ENCODE results near the gene CHD9. TPM values are rescaled to one million over a fixed set of nuclear protein-coding genes. Genes with fewer than 3 reads are reported as not detected.
"Not testable (repeated sequence)": the region's sequence is repeated elsewhere in the genome, so short reads cannot be mapped to it uniquely, and the experiment has no call there.

Gene CHD9
- total RNA-seq, 2 donors from 2014 or later = 10.8 to 15.9 TPM

DNA sequence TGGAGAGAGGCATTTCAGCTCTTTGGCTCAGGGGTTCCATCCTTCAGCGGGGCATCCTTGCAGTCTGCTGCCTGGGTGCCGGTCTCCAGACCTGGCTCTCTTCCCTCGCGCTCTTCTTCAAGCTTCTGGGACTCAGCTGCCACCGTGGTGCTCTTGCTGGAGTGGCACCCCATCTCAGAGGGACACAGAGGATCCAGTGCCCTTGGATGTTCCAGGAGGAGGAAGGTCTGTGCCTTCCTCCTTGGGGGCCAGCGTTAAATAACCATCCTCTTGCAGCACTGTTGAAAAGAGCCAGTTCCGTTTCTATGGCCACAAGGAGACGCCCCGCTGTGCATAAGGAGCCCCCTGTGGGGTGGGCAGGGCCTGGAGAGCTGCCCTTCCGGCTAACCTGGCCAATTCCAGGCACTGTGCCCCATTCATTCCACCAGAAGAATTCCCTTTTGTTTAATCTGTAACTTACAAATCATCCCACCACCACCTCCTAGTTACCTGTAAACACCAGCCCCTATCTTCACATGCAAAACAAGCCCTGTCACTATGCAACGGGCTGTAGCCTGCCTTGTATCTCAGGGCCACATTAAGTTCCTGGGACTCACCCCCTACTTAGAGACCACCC is 10.7 kb upstream of the CHD9 start:
- H3K27ac Mint-ChIP-seq = no peak overlapping the region
- DNase-seq (ENCODE audit: low spot score in 2 of 2) (no peak), ATAC-seq (no peak)
- H3K36me3 Mint-ChIP-seq = no peaks in the 10 kb centered on the region
- H3K9me3 Mint-ChIP-seq = peaks cover 0 to 3% of the 10 kb centered on the region in 2 donors

- DNase-seq (ENCODE audit: low spot score in 2 of 2) (no peak), ATAC-seq (no peak)
- Mint-ChIP-seq H3K36me3 (no peaks in the 10 kb centered on the region), H3K27ac (no peak overlapping the region), H3K9me3 (peaks cover 0 to 3% of the 10 kb centered on the region in 2 donors)
Measured at GRCh38 chr16:53045341-53046220, 9.2 kb upstream of the CHD9 start.

GRCh38 chr16:53047515-53047914 is 7.3 kb upstream of the CHD9 start:
- H3K9me3 Mint-ChIP-seq; H3K36me3 Mint-ChIP-seq; H3K27ac Mint-ChIP-seq; ATAC-seq; DNase-seq (ENCODE audit: low spot score in 2 of 2): not testable (repeated sequence)

DNA sequence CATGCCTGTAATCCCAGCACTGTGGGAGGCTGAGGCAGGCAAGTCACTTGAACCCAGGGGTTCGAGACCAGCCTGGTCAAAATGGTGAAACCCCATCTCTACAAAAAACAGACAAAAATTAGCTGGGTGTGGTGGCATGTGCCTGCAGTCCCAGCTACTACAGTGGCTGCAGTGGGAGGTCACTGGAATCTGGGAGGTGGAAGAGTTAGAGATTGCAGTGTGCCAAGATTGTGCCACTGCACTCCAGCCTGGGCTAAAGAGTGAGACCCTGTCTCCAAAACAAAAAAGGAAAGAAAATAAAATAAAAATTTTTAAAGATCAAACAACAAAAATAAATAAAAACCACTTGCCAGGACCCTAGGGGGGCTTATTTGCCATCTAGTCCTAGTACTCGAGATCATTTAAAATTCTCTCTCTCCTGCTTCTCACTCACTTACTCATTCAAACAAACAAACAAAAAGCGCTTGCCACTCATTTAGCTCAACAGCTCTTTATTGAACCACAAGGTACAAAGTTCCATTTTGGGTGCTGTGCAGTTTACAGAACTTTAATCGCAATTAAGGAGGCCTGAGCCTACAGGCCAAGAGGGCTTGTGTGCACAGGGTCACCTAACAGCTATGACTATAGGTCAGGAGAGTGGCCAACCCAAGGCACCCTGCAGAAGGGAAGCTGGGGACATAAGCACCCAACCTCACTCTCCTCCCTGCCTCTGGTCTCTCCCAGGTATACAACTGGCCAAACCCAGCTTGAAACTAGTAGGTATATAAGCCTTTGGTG is 6.5 kb upstream of the CHD9 start:
- no peaks in the 10 kb centered on the region for H3K36me3 Mint-ChIP-seq
- ATAC-seq (no peak), DNase-seq (ENCODE audit: low spot score in 2 of 2) (no peak)
- H3K27ac Mint-ChIP-seq = no peak overlapping the region
- H3K9me3 Mint-ChIP-seq = no peaks in the 10 kb centered on the region

GRCh38 chr16:53051255-53051654 is 3.5 kb upstream of the CHD9 start:
- not testable (repeated sequence) for H3K9me3 Mint-ChIP-seq; H3K36me3 Mint-ChIP-seq; ATAC-seq; DNase-seq (ENCODE audit: low spot score in 2 of 2)
- peak overlapping the region in 1 of 2 donors; percentile 84 for H3K27ac Mint-ChIP-seq

DNA sequence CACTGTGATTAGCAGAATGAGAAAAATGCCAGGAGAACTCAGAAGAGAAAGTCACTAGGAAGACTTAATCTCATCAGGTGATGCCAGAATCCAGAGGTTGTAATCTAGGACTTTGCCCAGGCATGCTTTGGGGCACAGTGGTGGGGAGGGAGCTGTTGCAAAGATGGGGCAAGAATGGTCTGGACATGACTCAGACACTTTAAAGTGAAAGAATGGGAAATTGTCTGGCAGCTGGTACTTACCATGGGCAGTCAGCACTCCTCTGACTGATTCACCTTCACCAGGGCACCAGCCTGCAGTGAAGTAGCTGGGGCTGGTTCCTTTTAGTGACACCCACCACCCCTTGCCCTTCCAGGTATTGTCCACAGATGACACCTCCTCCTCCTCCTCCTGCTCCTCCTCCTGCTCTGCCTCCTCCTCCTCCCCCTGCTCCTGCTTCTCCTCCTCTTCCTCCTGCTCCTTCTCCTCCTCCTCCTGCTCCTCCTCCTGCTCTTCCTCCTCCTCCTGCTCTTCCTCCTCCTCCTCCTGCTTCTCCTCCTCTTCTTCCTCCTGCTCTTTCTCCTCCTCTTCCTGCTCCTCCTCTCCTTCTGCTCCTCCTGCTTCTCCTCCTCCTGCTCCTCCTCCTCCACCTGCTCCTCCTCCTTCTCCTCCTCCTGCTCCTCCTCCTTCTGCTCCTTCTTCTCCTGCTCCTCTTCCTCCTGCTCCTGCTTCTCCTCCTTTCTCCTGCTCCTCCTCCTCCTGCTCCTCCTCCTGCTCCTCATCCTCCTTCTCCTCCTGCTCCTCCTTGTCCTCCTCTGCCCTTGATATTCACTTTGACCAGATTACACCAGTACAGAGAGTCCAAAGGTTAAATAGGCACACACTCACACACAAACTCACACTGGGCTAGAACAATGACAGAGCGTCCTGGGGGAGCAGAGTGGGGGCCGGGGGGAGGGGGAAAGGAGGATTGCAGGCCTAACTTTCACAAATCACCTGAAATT is 2.0 kb upstream of the CHD9 start, which contains the start of gene CHD9NB:
Gene CHD9NB (minus strand): TSS at position 379 of the 983 bp plus-strand sequence. CDS start 8,739 bp downstream, outside the sequence.
- H3K36me3 Mint-ChIP-seq = no peaks in the 10 kb centered on the region
- peak within 1 kb of the TSS in 1 of 2 donors; percentile 84 for H3K27ac Mint-ChIP-seq
- peak in 1 of 2 donors; percentile 77 for ATAC-seq
- H3K9me3 Mint-ChIP-seq = no peaks in the 10 kb centered on the region
- DNase-seq (ENCODE audit: low spot score in 2 of 2) = peak in 1 of 2 donors; percentile 57

GRCh38 chr16:53053967-53054669 is 673 bp upstream of the CHD9 start:
- DNase-seq (ENCODE audit: low spot score in 2 of 2) = peak in 1 of 2 donors; percentile 36
- ATAC-seq = peak; percentile 21 to 55
- H3K27ac Mint-ChIP-seq = peak overlapping the region; percentile 47 to 68
- H3K36me3 Mint-ChIP-seq = no peaks in the 10 kb centered on the region
- H3K9me3 Mint-ChIP-seq = no peaks in the 10 kb centered on the region

DNA sequence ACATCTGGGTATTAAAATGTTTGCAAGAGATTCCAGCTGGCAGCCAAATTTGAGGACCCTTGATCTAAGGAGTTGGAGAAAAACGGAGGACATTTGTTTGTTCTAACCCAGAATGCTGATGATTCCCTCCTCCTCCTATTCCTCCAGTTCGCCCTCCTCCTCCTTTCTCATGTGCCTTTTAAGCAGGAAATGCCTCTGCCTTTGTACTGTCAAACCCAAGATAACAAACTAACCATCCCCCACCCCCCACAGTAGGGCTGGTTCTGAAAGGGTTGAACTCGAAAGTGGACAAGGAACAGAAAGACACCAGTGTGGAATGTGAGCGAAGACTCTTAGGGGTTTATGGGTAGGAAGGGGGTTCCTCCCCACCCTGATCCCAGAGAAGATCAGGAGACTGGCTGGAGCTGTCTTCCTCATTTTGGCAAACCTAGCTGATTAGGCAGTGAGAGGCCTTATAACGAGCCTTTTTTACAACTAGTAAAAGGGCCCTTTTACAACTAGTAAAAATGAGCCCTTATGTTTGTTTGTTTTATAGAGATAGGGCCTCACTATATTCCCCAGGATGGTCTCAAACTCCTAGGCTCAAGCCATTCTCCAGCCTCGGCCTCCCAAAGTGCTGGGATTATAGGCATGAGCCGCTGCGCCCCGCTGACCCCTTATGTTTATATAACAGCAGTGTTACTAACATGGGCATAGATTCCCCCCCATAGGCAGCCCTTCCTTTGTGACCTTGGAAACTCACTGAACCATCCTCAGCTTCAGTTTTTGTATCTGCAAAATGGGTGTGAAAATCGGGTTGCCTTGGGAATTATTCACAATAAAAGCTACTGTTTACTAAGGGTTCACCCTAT is 975 bp downstream of the CHD9 start:
- H3K9me3 Mint-ChIP-seq = no peaks in the 10 kb centered on the region
- H3K27ac Mint-ChIP-seq = peak overlapping the region; percentile 47 to 82
- ATAC-seq (no peak), DNase-seq (ENCODE audit: low spot score in 2 of 2) (no peak)
- H3K36me3 Mint-ChIP-seq = no peaks in the 10 kb centered on the region

DNA sequence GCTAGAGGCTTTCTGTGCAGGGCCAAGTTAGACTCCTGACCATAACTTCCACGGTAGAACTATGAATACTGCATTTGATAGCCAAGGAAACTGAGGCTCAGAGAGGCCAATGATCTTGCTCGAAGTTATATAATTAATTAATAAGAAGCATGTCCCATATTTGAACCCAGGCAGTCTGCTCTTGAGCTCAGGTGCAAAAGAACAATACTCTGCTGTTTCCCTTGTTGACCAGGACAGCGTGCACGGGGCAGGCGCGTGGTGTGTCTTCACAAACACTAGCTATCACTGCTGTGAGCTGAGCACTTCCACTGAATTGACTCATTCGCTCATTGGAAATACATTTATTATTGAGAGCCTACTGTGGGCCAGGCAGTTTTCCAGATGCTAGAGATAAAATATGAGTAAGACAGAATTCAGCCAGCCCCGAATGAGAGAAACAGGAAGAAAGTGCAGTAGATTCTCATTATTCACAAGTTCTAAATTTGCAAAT is 1.6 kb downstream of the CHD9 start:
- Mint-ChIP-seq H3K27ac (no peak overlapping the region), H3K36me3 (no peaks in the 10 kb centered on the region), H3K9me3 (no peaks in the 10 kb centered on the region)
- DNase-seq (ENCODE audit: low spot score in 2 of 2) (no peak), ATAC-seq (no peak)

GRCh38 chr16:53057658-53058057 is 2.9 kb downstream of the CHD9 start:
- Mint-ChIP-seq H3K36me3 (no peaks in the 10 kb centered on the region), H3K9me3 (no peaks in the 10 kb centered on the region), H3K27ac (no peak overlapping the region)
- no peak for DNase-seq (ENCODE audit: low spot score in 2 of 2)
- ATAC-seq = no peak

DNA sequence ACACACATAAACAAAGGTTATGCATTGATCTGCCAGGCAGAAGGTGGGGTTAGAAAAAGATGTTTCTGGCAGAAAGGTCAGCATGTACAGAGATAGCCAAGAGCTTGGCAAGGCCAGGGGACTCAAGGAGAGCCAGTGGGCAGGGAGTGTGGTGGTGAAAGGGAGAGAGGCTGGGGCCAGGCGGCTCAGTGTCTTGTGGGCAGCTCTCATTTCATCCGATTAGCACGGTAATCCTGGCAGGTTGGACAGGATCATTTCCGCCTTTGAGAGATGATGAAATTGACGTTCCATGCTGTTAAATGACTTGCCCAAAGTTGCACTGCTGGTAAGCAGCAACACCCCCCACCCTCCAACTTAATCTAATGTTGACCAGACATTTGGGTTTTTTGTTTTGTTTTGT is 3.6 kb downstream of the CHD9 start:
- Mint-ChIP-seq H3K36me3 (no peaks in the 10 kb centered on the region), H3K9me3 (no peaks in the 10 kb centered on the region), H3K27ac (no peak overlapping the region)
- no peak for ATAC-seq
- DNase-seq (ENCODE audit: low spot score in 2 of 2) = no peak

GRCh38 chr16:53058882-53059281 is 4.1 kb downstream of the CHD9 start:
- ATAC-seq (no peak), DNase-seq (ENCODE audit: low spot score in 2 of 2) (no peak)
- Mint-ChIP-seq H3K36me3 (no peaks in the 10 kb centered on the region), H3K27ac (no peak overlapping the region), H3K9me3 (no peaks in the 10 kb centered on the region)

DNA sequence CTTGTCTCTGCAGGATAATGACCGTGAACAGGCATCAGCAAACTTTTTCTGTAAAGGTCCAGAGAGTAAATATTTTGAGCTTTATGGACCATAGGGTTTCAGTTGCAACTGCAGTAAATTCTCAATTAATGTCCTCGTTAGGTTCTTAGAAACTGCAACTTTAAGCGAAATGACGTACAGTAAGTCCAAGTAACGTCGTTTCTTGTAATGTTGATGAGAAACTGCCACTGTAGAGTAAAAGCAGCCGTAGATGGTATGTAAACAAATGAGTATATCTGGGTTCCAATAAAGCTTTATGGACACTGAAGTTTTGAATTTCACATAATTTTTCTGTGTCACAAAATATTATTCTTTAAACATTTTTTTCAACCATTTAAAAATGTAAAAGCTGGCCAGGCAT is 4.9 kb downstream of the CHD9 start:
- no peaks in the 10 kb centered on the region for H3K9me3 Mint-ChIP-seq
- H3K27ac Mint-ChIP-seq = no peak overlapping the region
- no peaks in the 10 kb centered on the region for H3K36me3 Mint-ChIP-seq
- ATAC-seq (no peak), DNase-seq (ENCODE audit: low spot score in 2 of 2) (no peak)

DNA sequence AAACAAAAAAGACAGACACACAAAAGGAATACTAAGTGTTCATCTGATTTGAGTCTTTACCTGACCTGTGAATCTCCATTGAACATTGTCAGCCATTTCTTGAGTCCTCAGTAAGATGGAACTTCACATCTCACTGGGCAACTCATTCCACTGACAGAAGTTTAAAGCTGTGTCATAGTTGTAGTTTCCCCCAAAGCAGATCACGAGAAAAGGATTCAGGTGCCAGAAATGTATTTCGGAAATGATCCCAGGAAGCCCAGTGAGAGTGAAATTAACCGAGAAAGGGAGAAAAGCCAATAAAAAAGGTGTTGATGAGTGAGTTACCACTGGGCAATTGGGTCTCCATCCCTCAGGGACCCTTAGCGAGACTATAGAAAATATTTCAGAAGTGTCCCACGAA is 6.5 kb downstream of the CHD9 start:
- no peaks in the 10 kb centered on the region for H3K9me3 Mint-ChIP-seq
- ATAC-seq (no peak), DNase-seq (ENCODE audit: low spot score in 2 of 2) (no peak)
- H3K27ac Mint-ChIP-seq = no peak overlapping the region
- no peaks in the 10 kb centered on the region for H3K36me3 Mint-ChIP-seq

All from activated naive CD4-positive, alpha-beta T cell treated with anti-CD3 and anti-CD28 coated beads, Interleukin-2, amount 50 U/mL, for 72 hours (primary cell).